GM23248 (cell line): ENCODE results near the gene TMEM248. TPM values are rescaled to one million over a fixed set of nuclear protein-coding genes. Genes with fewer than 3 reads are reported as not detected.

ENCODE experiments used
- DNase-seq: peaks from one replicate; pipeline ENCODE4 v3.0.0-alpha.2; 2015
- H2AFZ ChIP-seq: fragments of 200-600 bp; sonication (generic); 2 replicates; pipeline ENCODE4 v1.6.1; 2016; ENCODE audit warnings: antibody characterized with exemption
- H3F3A ChIP-seq: fragments of 200-600 bp; sonication (generic); 2 replicates; pipeline ENCODE4 v1.6.1; 2016; ENCODE audit warnings: mild to moderate bottlenecking, antibody characterized with exemption, mixed run types; ENCODE audit not compliant: insufficient read depth
- H3K27ac ChIP-seq: fragments of 200-600 bp; sonication (generic); 2 replicates; pipeline ENCODE4 v1.5.1; 2016; ENCODE audit warnings: mild to moderate bottlenecking
- H3K27me3 ChIP-seq: fragments of 200-600 bp; sonication (generic); replicated peaks from 2 replicates; pipeline ENCODE4 v1.6.1; 2016; ENCODE audit warnings: mild to moderate bottlenecking; ENCODE audit not compliant: insufficient read depth
- H3K36me3 ChIP-seq: fragments of 200-600 bp; sonication (generic); 2 replicates; pipeline ENCODE4 v1.6.1; 2016; ENCODE audit warnings: low read depth, mild to moderate bottlenecking
- H3K4me1 ChIP-seq: fragments of 200-600 bp; sonication (generic); 2 replicates; pipeline ENCODE4 v1.6.1; 2016; ENCODE audit warnings: mild to moderate bottlenecking; ENCODE audit not compliant: insufficient read depth
- H3K4me2 ChIP-seq: fragments of 200-600 bp; sonication (generic); one replicate; pipeline ENCODE4 v1.6.1; 2016; ENCODE audit warnings: mild to moderate bottlenecking; ENCODE audit not compliant: unreplicated experiment
- H3K4me3 ChIP-seq: fragments of 200-600 bp; sonication (generic); 2 replicates; pipeline ENCODE4 v1.5.1; 2016; ENCODE audit warnings: mild to moderate bottlenecking
- H3K79me2 ChIP-seq: fragments of 200-600 bp; sonication (generic); 2 replicates; pipeline ENCODE4 v1.6.1; 2016; ENCODE audit warnings: mild to moderate bottlenecking; ENCODE audit not compliant: insufficient read depth
- H3K9ac ChIP-seq: fragments of 200-600 bp; sonication (generic); 2 replicates; pipeline ENCODE4 v1.6.1; 2016; ENCODE audit warnings: mild to moderate bottlenecking
- H3K9me2 ChIP-seq: fragments of 200-600 bp; sonication (generic); 2 replicates; pipeline ENCODE4 v1.6.1; 2016; ENCODE audit warnings: mixed run types, mild to moderate bottlenecking, moderate library complexity; ENCODE audit not compliant: insufficient read depth
- H3K9me3 ChIP-seq: fragments of 200-600 bp; sonication (generic); one replicate; pipeline ENCODE4 v1.6.1; 2017; ENCODE audit warnings: low read depth
- H4K20me1 ChIP-seq: fragments of 200-600 bp; sonication (generic); 2 replicates; pipeline ENCODE4 v1.6.0; 2016; ENCODE audit not compliant: insufficient read depth
- EZH2 ChIP-seq: fragments of 200-600 bp; sonication (generic); IDR thresholded peaks from 2 replicates; pipeline ENCODE4 v1.6.1; 2018; ENCODE audit warnings: antibody characterized with exemption, mild to moderate bottlenecking; ENCODE audit not compliant: insufficient read depth, poor library complexity, severe bottlenecking
- EZH2phosphoT487 ChIP-seq: fragments of 200-600 bp; sonication (generic); IDR thresholded peaks from 2 replicates; pipeline ENCODE4 v1.6.1; 2018; ENCODE audit warnings: antibody characterized with exemption, moderate library complexity, mild to moderate bottlenecking, low read depth; ENCODE audit not compliant: insufficient read depth
- WGBS, 2 experiments: methylation state at CpG; one replicate each; pipeline ENCODE4 v1.1.6; 2015 to 2017; ENCODE audit warnings: low lambda C conversion rate in 2 of 2, low coverage in 1 of 2; ENCODE audit errors: missing lambda C conversion rate in 2 of 2; 5-methylcytosine and 5-hydroxymethylcytosine counted together
- in situ Hi-C: fragments of 300-500 bp; cut with MboI; formaldehyde crosslinking; loops from 2 replicates; pipeline ENCODE4 v1.15.0; 2020
- polyA plus RNA-seq: library from polyadenylated mRNA; unstranded; fragments of >200 nt; fragmentation: Nextera tagmentation; extraction: Ambion mirVana; gene quantifications from 2 replicates; pipeline ENCODE4 v1.2.1, GENCODE V29; 2016
- total RNA-seq: library from RNA; depleted of rRNA; stranded (reverse); fragments of >200 nt; shearing (Covaris generic); gene quantifications from 2 replicates; pipeline ENCODE4 v1.2.3, GENCODE V29; 2014

Gene TMEM248
- total and polyA plus RNA-seq, 2 experiments from 2014 or later = 98.0 to 113 TPM

DNA sequence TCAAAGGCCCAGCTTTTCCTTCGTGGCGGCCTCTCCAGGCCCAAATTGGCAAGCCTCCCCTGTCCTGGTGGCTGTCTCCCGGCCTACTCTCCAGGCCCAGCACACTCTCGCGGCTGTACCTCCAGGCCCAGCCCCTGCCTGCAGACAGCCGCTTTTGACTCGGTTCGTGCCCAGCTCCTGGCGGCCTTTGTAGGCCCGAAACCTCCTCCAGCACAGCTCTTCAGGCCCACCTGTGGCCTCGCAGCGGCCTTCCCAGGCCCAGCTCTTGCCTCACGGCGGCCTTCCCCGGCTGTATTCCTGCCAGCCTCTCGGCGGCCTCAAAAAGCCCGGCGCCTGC, 18.2 kb upstream of the TMEM248 start:
- DNase-seq = no peak
- Histone ChIP-seq H3K27ac (no peak overlapping the region), H3K4me2 (no peak overlapping the region), H2AFZ (no peak overlapping the region), H3K9ac (no peak overlapping the region), H3K9me3 (no peaks in the 10 kb centered on the region), H4K20me1 (no peaks in the 10 kb centered on the region), H3K4me1 (no peaks in the 10 kb centered on the region), H3K9me2 (no peaks in the 10 kb centered on the region), H3K27me3 (no peaks in the 10 kb centered on the region), H3K36me3 (no peaks in the 10 kb centered on the region), H3F3A (no peaks in the 10 kb centered on the region), H3K4me3 (no peak overlapping the region), H3K79me2 (no peaks in the 10 kb centered on the region)
- TF ChIP-seq EZH2 (no peak), EZH2phosphoT487 (no peak)
- whole genome bisulfite sequencing, 2 experiments = 90 to 95% methylated on average over 15 to 19 of the region's 19 CpGs
- in situ Hi-C loops = no loop called here

DNA sequence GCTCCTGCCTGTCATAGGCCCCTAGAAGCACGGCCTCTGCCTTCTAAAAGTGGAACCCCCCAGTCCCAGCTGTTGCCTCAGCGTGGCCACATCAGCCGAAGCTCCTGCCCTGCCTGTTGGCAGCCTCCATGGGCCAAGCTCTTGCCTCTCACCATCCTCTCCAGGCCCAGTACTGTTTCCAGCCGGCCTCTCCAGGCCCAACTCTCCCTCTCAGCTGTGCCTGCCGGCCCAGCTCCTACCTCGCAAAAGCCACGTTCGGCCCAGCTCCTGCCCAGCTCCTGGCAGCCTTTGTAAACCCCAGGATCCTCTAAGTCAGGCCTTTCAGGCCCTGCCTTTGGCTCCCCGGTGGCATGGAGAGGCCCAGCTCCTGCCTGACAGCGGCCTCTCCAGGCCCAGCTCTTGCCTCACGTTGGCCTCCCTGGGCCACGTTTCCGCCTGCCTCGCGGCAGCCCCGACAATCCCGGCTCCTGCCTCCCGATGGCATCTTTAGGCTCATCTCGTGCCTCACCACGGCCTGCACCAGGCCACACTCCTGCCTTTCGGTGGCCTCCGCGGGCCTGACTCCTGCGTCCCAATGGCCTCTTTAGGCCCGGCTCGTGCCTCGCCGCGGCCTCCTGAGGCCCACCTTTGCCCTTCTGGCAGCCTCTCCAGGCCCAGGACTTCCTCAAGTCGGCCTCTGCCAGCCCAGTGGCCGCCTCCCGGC, 17.5 kb upstream of the TMEM248 start:
- no peak for DNase-seq
- Histone ChIP-seq H3K9ac (no peak overlapping the region), H3K4me2 (no peak overlapping the region), H3F3A (no peaks in the 10 kb centered on the region), H2AFZ (no peak overlapping the region), H3K9me2 (no peaks in the 10 kb centered on the region), H3K4me3 (no peak overlapping the region), H3K79me2 (no peaks in the 10 kb centered on the region), H3K27ac (no peak overlapping the region), H3K9me3 (no peaks in the 10 kb centered on the region), H3K36me3 (no peaks in the 10 kb centered on the region), H3K27me3 (no peaks in the 10 kb centered on the region), H4K20me1 (no peaks in the 10 kb centered on the region), H3K4me1 (no peaks in the 10 kb centered on the region)
- WGBS, 2 experiments = 90 to 92% methylated on average over 23 to 32 of the region's 32 CpGs
- TF ChIP-seq EZH2 = no peak
- TF ChIP-seq EZH2phosphoT487 = no peak
- in situ Hi-C loops = no loop called here

- Histone ChIP-seq H3K9me2 (no peaks in the 10 kb centered on the region), H3K4me3 (no peak overlapping the region), H3K79me2 (no peaks in the 10 kb centered on the region), H4K20me1 (no peaks in the 10 kb centered on the region), H3K4me1 (no peaks in the 10 kb centered on the region), H3K9ac (no peak overlapping the region), H3K9me3 (no peaks in the 10 kb centered on the region), H3K27ac (no peak overlapping the region), H3K36me3 (no peaks in the 10 kb centered on the region), H3K4me2 (no peak overlapping the region), H3K27me3 (no peaks in the 10 kb centered on the region), H2AFZ (no peak overlapping the region), H3F3A (no peaks in the 10 kb centered on the region)
- DNase-seq = no peak
- 95 to 96% methylated on average over 38 to 41 of the region's 44 CpGs for WGBS, 2 experiments
- TF ChIP-seq EZH2phosphoT487 (no peak), EZH2 (no peak)
- in situ Hi-C loops = no loop called here
Observed at GRCh38 chr7:66904063-66904593, 16.9 kb upstream of the TMEM248 start.

GRCh38 chr7:66905278-66905677, 15.7 kb upstream of the TMEM248 start:
- Histone ChIP-seq H3K27ac (no peak overlapping the region), H2AFZ (no peak overlapping the region), H3K27me3 (no peaks in the 10 kb centered on the region), H3K4me2 (no peak overlapping the region), H3K4me3 (no peak overlapping the region), H3K9ac (no peak overlapping the region), H3K79me2 (no peaks in the 10 kb centered on the region), H3K9me3 (no peaks in the 10 kb centered on the region), H3K36me3 (no peaks in the 10 kb centered on the region), H4K20me1 (no peaks in the 10 kb centered on the region), H3K9me2 (no peaks in the 10 kb centered on the region), H3F3A (no peaks in the 10 kb centered on the region), H3K4me1 (no peaks in the 10 kb centered on the region)
- no peak for TF ChIP-seq EZH2phosphoT487
- no peak for TF ChIP-seq EZH2
- WGBS, 2 experiments = 70 to 77% methylated on average over 8 of the region's 8 CpGs
- DNase-seq = no peak
- in situ Hi-C loops = no loop called here
